Mesenteric fat pad (tissue), 1 donor: ENCODE measurements around the gene CFAP100. TPM values are rescaled to one million over a fixed set of nuclear protein-coding genes. Genes with fewer than 3 reads are reported as not detected.
A peak's percentile ranks its signal among the peaks of the same experiment; 100 is the strongest.

ENCODE experiments used
- DNase-seq: peaks from one replicate; pipeline ENCODE4 v3.0.0-alpha.2; 2020; ENCODE audit warnings: low spot score
- total RNA-seq: library from RNA; stranded (reverse); fragmentation: NEBNext Ultra II Directional; extraction: Animal tissue kit (Norgen Biotek cat#: 25700); gene quantifications from one replicate; pipeline ENCODE4 v1.2.1, GENCODE V29; 2021
- donor health status: DM: yes; HTN: yes; CAD: no.

Gene CFAP100
- total RNA-seq, 1 donor from 2014 or later: not detected

DNA sequence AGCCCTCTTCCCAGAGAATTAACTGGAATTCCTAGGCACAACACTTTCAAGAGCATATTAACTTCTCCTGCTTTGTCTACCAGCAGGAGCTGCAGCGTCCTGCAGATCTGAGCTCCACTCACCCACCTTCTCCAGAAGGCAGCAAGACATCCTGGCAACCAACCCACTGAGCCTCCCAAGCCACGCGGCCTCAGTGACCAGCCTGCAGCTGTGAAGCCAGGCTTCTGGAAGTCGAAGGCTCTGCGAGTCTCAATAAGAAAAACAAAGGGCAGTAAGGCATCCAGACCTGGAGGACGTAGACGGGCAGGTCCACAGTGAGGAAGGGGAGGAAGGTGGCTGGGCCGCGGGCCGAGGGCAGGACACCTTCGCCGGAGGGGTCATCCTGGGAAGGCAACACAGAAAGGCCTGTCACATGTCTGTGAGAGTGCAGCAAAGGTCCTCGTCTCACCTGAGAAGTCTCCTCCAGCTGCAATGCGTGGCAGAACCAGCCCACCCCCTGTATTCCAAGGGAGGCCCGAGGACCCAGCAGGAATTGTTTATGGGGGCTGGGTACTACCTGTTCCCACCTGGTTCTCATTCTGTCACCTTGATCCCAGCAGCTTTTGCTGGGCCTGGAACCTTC lies 44.7 kb downstream of the CFAP100 start:
- DNase-seq: peak; percentile 87

DNA sequence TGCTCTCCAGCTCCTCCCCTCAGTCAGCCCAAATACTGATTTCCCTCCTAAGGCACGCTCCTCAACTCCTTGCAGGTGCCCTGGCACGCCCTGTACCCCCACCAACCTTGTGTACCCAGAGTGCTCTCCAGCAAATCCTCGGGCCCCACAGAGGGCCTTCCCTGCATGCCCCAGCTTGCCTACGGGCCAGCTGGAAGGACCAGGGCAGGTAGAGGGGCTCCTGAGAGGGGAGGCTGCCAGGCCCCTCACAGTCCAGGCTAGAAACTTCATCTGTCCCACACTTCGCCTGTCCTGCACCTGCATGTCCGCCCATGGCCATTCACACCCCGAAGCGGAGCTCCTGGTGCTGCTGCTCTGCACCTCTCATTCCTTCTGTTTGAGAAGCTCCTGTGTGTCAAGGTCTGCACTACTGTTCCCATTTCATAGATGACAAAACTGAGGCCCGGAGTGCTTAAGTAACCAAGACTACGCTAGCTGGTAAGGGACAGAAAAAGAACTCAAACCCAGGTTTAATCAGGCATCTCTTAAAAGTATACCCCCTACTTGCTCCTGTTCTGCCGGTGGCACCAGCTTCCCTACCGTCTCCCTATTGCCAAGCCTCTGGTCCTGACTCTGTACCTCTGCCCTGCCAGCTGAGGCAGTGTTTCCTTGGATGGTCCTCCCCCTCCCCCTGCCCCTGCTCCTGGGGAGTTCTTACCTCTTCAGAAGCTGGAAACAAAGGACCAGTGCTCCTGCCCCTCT lies 45.4 kb downstream of the CFAP100 start:
- peak; percentile 65 for DNase-seq

- DNase-seq: peak; percentile 62
These were observed 45.9 kb downstream of the CFAP100 start for GRCh38 chr3:126440709-126440995.

DNA sequence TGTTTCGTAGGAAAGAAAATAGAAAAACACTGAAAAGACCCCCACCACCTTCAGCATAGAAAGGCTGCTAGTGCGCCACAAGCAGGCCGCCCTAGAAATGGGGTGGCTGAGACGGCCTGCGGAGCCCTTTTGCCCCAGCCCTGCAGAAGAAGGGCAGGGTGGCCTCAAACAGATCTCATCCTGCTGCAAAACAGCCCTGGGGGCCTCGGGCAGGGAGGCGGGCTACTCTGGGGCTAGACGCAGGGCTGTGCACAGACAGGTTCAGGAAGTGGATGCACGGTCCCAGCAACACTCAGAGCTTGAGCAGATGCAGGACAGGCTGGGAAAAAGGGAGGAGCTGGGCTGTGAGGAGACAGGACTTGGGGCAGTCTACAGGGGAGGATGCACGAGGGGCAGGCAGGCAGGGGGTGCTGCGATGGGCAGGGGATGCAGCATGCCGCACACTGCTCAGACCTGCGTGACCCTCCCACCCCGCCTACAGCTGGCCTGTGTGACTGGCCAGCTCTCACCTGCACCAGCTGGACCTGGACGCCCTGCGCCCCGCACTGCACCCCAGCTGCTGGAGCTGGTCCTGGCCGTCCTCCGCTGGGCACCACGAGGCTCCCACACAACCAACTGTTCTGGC lies 46.7 kb downstream of the CFAP100 start:
- DNase-seq: peak; percentile 69

DNA sequence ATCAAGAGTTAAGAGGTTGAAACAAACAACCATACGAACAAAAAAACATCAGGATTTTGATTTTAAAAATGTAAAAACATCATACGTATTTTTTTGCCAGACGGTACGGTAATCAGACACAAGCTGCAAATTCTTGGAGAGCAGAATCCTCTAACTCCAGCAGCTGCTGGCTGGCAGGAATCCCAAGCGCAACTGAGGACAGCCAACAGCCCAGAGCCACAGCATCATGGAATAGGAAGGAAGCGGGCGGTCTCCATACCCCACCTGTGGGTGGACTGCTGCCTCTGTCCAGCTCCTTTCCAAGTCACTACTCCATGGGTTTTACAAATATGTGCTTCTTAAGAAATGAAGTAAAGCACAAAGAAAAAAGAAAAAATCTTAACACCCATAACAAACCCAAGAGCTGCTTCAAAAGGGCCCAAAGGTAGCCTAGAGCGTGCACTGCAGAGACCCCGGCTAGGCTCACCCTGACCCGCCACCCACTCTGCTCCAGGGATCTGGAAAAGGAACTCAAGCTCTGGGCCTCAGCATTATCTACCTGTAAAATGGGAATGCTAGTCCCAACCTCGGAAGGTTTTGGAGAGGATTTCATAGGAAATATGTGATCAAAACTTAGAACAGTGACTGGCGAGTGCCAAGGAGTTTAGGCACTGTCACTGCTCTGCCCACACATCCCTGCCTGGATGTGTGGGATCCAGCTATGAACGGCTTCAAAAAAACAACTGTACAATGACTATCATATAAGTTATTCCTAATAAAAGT lies 47.6 kb downstream of the CFAP100 start:
- DNase-seq: peak; percentile 47

DNA sequence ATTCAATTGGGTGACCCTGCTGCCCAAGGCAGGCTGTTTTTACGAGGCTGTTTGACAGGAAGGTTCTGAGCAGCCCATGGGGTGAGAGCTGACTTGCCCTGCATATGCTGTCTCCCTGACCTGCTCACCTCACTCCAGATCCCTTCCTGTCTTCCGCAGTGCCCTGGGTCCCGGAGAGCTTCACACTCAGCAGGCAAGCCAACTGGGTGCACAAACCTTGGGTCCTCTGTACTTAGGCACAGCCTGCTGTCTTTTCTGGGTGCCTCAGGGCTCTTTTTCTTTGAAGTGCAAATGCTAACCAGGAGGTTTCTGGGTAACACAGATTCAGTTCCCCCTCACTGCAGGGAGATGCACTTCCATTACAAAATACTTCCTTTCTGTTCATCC lies 48.1 kb downstream of the CFAP100 start:
- DNase-seq: peak; percentile 60

GRCh38 chr3:126445506-126445905 lies 50.8 kb downstream of the CFAP100 start:
- DNase-seq: peak; percentile 81

- DNase-seq: no peak
These were observed 51.6 kb downstream of the CFAP100 start for GRCh38 chr3:126446301-126446700.

DNA sequence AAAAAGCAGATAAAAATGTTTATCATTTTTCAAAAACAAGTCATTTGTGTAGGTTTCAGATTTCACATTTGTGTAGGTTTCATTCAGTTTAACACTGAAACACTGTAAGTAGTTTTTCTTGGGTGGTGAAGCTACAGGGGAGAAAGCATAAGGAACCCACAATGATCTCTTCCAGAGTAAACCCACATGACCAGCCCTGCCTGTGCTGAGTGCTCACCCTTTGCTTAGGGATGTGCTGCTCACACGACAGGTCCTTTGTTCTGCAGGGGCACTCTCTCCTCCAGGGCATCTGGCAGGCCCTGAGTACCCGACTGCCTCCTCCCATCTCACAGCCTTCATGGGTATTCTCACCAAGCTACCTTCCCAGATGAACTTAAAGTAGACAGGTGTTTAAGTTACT lies 52.1 kb downstream of the CFAP100 start:
- DNase-seq: no peak

GRCh38 chr3:126447456-126448106 lies 52.9 kb downstream of the CFAP100 start:
- no peak for DNase-seq

DNA sequence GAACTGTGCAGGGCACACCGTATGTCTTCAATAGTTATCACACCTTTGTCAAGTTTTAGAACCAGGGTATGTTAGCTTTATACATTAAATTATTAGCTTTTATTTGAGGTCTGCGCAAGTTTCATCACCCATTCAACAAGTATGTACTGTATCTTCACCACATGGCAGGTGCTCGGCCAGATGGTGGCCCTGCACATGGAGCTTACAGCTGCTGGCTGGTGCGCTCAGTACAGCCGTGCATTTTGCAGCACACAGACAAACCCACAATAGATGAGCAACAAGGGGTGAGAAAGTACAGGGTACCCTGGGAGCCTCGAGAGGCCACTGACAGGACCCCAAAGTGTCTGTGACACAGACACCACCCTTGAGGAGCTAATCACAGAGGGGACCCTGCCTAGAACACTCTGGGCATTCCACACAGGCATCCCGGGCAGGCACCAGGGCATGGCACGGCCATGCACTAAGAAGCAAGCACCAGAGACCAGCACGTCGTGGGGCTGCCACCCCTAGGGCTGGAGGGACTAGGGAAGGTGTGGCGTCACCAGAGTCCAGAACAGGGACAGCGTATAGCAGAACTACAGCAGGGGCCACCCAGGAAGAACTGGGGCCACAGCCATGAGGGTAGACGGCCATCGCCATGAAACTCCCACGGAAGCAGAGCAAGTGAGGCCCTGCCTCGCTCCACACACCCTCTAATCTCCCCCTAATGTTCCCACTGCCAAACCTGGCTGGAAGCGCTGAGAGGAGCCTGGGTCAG lies 53.6 kb downstream of the CFAP100 start:
- DNase-seq: no peak

DNA sequence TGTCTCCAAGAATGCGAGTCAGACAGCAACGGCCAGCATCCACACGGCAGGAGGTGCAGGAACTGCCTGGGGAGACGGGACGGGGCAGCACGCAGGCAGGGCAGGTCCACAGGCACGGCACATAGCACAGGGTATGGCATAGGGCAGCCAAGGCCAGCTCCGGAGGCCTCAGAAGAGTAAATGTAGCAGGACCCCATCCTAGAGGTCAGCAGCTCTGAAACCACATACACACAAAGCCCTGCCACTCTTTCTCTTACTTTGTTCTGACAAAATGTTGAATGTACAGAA lies 54.1 kb downstream of the CFAP100 start:
- no peak for DNase-seq

GRCh38 chr3:126449621-126450051 lies 54.9 kb downstream of the CFAP100 start:
- no peak for DNase-seq

DNA sequence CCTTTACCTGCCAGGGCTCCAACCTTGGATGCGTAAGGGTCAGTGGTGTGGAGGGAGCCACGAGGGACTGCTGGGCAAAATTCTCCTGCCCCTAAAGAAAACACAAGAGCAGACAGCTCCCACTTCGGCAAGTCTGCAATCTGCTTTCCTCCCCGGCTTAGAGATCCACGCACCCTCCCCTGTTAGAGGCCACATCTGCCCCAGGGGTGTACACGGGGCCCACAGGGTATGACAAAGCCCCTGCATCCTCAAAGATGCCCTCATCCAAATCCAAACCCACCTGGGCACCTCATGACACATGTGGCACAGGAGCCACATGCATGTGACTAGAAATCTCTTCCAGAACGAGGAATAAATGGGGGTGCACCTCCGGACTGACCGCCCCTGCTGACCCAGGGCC lies 55.5 kb downstream of the CFAP100 start:
- no peak for DNase-seq

GRCh38 chr3:126450744-126451143 lies 56.0 kb downstream of the CFAP100 start:
- no peak for DNase-seq

DNA sequence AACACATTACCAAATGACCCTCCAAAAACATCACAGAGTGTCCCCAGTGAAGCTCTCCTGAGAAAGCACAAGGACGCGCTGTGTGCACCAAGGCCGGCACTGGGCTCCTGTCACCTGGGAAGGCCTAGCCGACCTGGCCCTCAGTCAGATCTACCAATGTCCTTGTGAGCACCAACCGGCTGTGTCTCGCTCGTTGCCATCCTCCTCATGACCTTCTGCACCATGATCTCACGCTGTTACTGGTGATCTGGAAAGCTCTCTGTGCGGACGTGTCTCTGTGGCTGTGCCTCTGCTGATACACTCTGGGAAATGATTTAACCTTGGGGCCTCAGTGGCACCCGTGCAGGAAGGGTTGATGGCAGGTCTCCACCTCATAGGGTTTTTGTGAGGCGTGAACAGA lies 56.8 kb downstream of the CFAP100 start:
- DNase-seq: peak; percentile 49

GRCh38 chr3:126452213-126452612 lies 57.5 kb downstream of the CFAP100 start:
- DNase-seq: peak; percentile 45

DNA sequence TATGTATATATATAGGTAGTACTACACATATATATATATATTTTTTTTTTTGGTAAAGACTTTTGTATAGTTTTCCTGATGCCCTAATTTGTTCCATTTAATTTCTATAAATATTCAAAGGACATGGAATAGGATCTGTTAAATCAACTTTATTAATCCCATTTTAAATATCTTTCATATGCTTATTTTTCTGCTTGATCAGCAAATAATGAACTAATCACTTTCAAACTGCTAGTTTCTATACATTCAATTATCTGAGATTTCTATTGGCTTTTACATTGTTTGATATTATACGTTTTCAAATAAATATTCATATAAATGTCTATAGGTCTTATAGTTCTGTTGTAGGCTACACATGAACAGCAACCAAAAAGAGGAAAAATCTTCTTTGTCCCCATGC lies 59.3 kb downstream of the CFAP100 start:
- no peak for DNase-seq

DNA sequence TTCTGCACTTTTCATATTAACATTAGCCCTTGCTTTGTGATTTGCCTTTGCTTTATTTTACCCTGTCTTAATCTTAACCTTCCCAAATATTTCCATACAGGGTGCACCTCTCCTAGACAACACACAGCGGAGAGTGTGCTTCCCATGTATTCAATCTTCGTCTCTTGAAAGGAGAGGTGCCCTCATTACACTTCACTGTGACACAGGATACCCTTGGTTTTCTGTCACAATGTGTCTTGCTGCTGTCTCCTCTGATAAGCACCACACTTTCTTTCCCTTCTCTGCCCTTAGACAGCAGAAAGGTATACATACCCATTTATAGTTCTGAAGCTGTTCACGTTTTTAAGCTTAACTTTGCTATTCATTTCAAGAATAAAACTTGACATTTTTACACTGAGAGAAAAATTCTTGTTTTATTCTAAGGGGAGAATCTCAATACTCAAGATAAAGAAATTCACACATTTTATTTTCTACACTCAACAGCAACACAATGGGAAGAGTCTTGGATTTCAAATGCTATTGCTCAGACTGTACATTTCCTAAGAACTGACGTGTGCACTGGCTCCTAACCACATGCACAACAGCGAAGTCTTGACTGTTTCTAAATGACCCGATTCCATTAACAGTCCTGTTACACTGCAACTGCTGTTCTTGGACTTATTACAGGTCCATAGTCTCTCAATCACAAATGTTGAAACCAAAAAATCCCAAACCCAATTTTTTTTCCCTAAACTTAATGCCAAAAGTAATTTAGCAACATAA lies 59.9 kb downstream of the CFAP100 start:
- no peak for DNase-seq

- peak; percentile 81 for DNase-seq
These were observed 61.5 kb downstream of the CFAP100 start for GRCh38 chr3:126456211-126456610.
